ENCODE measurements around the gene TMEM87B.

DNA sequence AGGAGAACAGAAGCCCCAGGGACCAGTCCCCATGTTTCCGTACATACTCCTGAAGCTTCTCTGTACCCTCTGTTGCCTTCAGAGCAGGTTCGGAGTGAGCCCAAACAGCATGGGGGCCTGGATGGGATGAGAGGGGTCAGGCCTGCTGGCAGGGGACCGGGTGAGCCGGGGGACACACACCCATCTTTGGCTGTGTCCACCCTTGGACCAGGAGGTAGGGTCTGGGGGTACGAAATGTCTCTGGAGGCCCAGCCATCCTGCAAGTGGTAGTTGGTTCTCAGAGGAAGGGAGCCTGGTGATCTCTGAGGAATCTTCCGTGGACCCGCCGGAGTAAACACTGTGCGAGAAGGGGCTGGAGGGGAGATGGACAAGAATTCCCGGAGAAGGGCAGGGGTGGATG lies 98.4 kb downstream of the TMEM87B start:
- TF ChIP-seq, protein P1, sequence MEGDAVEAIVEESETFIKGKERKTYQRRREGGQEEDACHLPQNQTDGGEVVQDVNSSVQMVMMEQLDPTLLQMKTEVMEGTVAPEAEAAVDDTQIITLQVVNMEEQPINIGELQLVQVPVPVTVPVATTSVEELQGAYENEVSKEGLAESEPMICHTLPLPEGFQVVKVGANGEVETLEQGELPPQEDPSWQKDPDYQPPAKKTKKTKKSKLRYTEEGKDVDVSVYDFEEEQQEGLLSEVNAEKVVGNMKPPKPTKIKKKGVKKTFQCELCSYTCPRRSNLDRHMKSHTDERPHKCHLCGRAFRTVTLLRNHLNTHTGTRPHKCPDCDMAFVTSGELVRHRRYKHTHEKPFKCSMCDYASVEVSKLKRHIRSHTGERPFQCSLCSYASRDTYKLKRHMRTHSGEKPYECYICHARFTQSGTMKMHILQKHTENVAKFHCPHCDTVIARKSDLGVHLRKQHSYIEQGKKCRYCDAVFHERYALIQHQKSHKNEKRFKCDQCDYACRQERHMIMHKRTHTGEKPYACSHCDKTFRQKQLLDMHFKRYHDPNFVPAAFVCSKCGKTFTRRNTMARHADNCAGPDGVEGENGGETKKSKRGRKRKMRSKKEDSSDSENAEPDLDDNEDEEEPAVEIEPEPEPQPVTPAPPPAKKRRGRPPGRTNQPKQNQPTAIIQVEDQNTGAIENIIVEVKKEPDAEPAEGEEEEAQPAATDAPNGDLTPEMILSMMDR (IDR thresholded peaks at IDR 0.05), result no peak
- no peak for TF ChIP-seq POLR2AphosphoS5 (IDR thresholded peaks at IDR 0.05)
